HEK293 (cell line): ENCODE data around the gene COL18A1.

Experiments
- CTCF ChIP-seq: fragments of 450-650 bp; formaldehyde crosslinking; IDR thresholded peaks from 2 replicates; pipeline ENCODE4 v1.5.1; 2016; ENCODE audit warnings: missing biosample characterization, missing genetic modification characterization
- HOXA7 ChIP-seq: sonication (generic); formaldehyde crosslinking; IDR thresholded peaks from 2 replicates; pipeline ENCODE4 v1.8.1; 2022; ENCODE audit warnings: missing genetic modification reagents, borderline replicate concordance
- KLF16 ChIP-seq: fragments of 450-650 bp; formaldehyde crosslinking; IDR thresholded peaks from 2 replicates; pipeline ENCODE4 v1.5.1; 2017; ENCODE audit warnings: missing biosample characterization, missing genetic modification characterization
- MEIS1 ChIP-seq: sonication (generic); formaldehyde crosslinking; IDR thresholded peaks from 2 replicates; pipeline ENCODE4 v1.8.1; 2022; ENCODE audit warnings: missing genetic modification reagents, mild to moderate bottlenecking, borderline replicate concordance
- TSHZ1 ChIP-seq: fragments of 450-650 bp; formaldehyde crosslinking; IDR thresholded peaks from 2 replicates; pipeline ENCODE4 v1.5.1; 2016; ENCODE audit warnings: missing biosample characterization, missing genetic modification characterization, borderline replicate concordance
- ZBTB26 ChIP-seq: fragments of 450-650 bp; formaldehyde crosslinking; optimal IDR thresholded peaks from 2 replicates; pipeline ENCODE3; 2016; ENCODE audit warnings: missing biosample characterization, mild to moderate bottlenecking, missing genetic modification characterization
- ZNF10 ChIP-seq: fragments of 450-650 bp; formaldehyde crosslinking; IDR thresholded peaks from 2 replicates; pipeline ENCODE4 v1.5.1; 2017; ENCODE audit warnings: missing biosample characterization, missing genetic modification characterization
- ZNF202 ChIP-seq: fragments of 450-650 bp; formaldehyde crosslinking; IDR thresholded peaks from 2 replicates; pipeline ENCODE4 v1.5.1; 2016; ENCODE audit warnings: missing biosample characterization, missing genetic modification characterization, borderline replicate concordance
- ZNF416 ChIP-seq: fragments of 450-650 bp; formaldehyde crosslinking; IDR thresholded peaks from 2 replicates; pipeline ENCODE4 v1.5.1; 2016; ENCODE audit warnings: missing biosample characterization, missing genetic modification characterization
- ZNF449 ChIP-seq: fragments of 450-650 bp; formaldehyde crosslinking; IDR thresholded peaks from 2 replicates; pipeline ENCODE4 v1.5.1; 2017; ENCODE audit warnings: missing biosample characterization, mild to moderate bottlenecking, missing genetic modification characterization, moderate library complexity

GRCh38 chr21:45472445-45473365 is 67.7 kb downstream of the COL18A1 start:
- TF ChIP-seq ZNF202 (tag by site-specific recombination) (no peak), TSHZ1 (no peak), CTCF (tag by site-specific recombination) (no peak), HOXA7 (CRISPR knock-in tag) (no peak), ZBTB26 (tag by site-specific recombination) (no peak), ZNF449 (no peak), MEIS1 (CRISPR knock-in tag) (no peak), KLF16 (tag by site-specific recombination) (no peak), ZNF416 (tag by site-specific recombination) (no peak), ZNF10 (tag by site-specific recombination) (no peak)
